Liver (tissue), 9 donors: Measurements from ENCODE around the gene FOXO3. TPM values are rescaled to one million over a fixed set of nuclear protein-coding genes. Genes with fewer than 3 reads are reported as not detected.

Experiments
- DNase-seq: peaks from one replicate; pipeline ENCODE4 v3.0.0-alpha.2; 2017; ENCODE audit warnings: low spot score
- H3K27ac ChIP-seq, 2 donors: one replicate each; pipeline ENCODE4 v1.7.0; 2013; ENCODE audit warnings: inconsistent platforms in 2 of 2, low read length in 2 of 2, control low read depth in 1 of 2, low read depth in 1 of 2, mild to moderate bottlenecking in 1 of 2
- H3K27me3 ChIP-seq, 4 donors: one replicate each; pipeline versions ENCODE4 v1.6.1 to v1.7.0; 2013; ENCODE audit warnings: low read length in 3 of 4, inconsistent platforms in 1 of 4, mild to moderate bottlenecking in 1 of 4, moderate library complexity in 1 of 4; ENCODE audit not compliant: control insufficient read depth in 4 of 4, insufficient read depth in 4 of 4
- H3K36me3 ChIP-seq, 4 donors: one replicate each; pipeline versions ENCODE4 v1.6.1 to v1.7.0; 2013; ENCODE audit warnings: low read length in 3 of 4, mild to moderate bottlenecking in 3 of 4, low read depth in 1 of 4, moderate library complexity in 1 of 4; ENCODE audit not compliant: control insufficient read depth in 4 of 4, insufficient read depth in 3 of 4
- H3K4me1 ChIP-seq, 4 donors: one replicate each; pipeline versions ENCODE4 v1.6.1 to v1.7.0; 2013; ENCODE audit warnings: low read length in 3 of 4, mild to moderate bottlenecking in 3 of 4, moderate library complexity in 1 of 4; ENCODE audit not compliant: control insufficient read depth in 4 of 4, insufficient read depth in 4 of 4
- H3K4me3 ChIP-seq, 3 donors: one replicate each; pipeline versions ENCODE4 v1.6.1 to v1.7.0; 2013; ENCODE audit warnings: low read length in 3 of 3, control low read depth in 1 of 3, low read depth in 1 of 3, mild to moderate bottlenecking in 1 of 3
- H3K9ac ChIP-seq, 2 donors: one replicate each; pipeline ENCODE4 v1.7.0; 2013; ENCODE audit warnings: low read length in 2 of 2, mild to moderate bottlenecking in 2 of 2, moderate library complexity in 2 of 2, control low read depth in 1 of 2, low read depth in 1 of 2
- H3K9me3 ChIP-seq, 4 donors: one replicate each; pipeline versions ENCODE4 v1.6.1 to v1.7.0; 2013; ENCODE audit warnings: low read length in 3 of 4; ENCODE audit not compliant: control insufficient read depth in 4 of 4
- ATF3 ChIP-seq: IDR thresholded peaks from 2 replicates; pipeline ENCODE4 v1.6.1; 2016; ENCODE audit warnings: antibody characterized with exemption
- CTCF ChIP-seq: fragments of 150-350 bp; IDR thresholded peaks from 2 replicates; pipeline ENCODE4 v1.5.1; 2017; ENCODE audit warnings: improper control_type of control experiment, low read depth, low read length; ENCODE audit not compliant: missing input control
- EGR1 ChIP-seq, 2 donors: IDR thresholded peaks; 2 replicates each; pipeline ENCODE4 v1.6.1; 2016 to 2018; ENCODE audit warnings: antibody characterized with exemption in 2 of 2, low read depth in 2 of 2
- FOXA1 ChIP-seq: IDR thresholded peaks from 2 replicates; pipeline ENCODE4 v1.6.1; 2016; ENCODE audit warnings: antibody characterized with exemption
- FOXA2 ChIP-seq: IDR thresholded peaks from 2 replicates; pipeline ENCODE4 v1.6.1; 2016; ENCODE audit warnings: antibody characterized with exemption
- GABPA ChIP-seq, 2 donors: IDR thresholded peaks in 1 of 2; conservative IDR thresholded peaks in 1 of 2; 2 replicates each; pipeline ENCODE4 v1.6.1; 2016; ENCODE audit warnings: antibody characterized with exemption in 2 of 2, mild to moderate bottlenecking in 1 of 2, moderate library complexity in 1 of 2
- HNF4A ChIP-seq, 2 donors: conservative IDR thresholded peaks; 2 replicates each; pipeline ENCODE4 v1.6.1; 2016; ENCODE audit warnings: antibody characterized with exemption in 2 of 2, mild to moderate bottlenecking in 2 of 2
- HNF4G ChIP-seq: IDR thresholded peaks from 2 replicates; pipeline ENCODE4 v1.6.1; 2016; ENCODE audit warnings: antibody characterized with exemption
- JUND ChIP-seq, 2 donors: IDR thresholded peaks; 2 replicates each; pipeline ENCODE4 v1.6.1; 2016; ENCODE audit warnings: antibody characterized with exemption in 2 of 2
- MAX ChIP-seq: IDR thresholded peaks from 2 replicates; pipeline ENCODE4 v1.6.1; 2016; ENCODE audit warnings: antibody characterized with exemption
- NR2F2 ChIP-seq: IDR thresholded peaks from 2 replicates; pipeline ENCODE4 v1.6.1; 2016; ENCODE audit warnings: antibody characterized with exemption
- RAD21 ChIP-seq, 2 donors: IDR thresholded peaks; 2 replicates each; pipeline ENCODE4 v1.6.1; 2016; ENCODE audit warnings: antibody characterized with exemption in 2 of 2, mild to moderate bottlenecking in 2 of 2
- RXRA ChIP-seq, 2 donors: IDR thresholded peaks; 2 replicates each; pipeline ENCODE4 v1.6.1; 2017 to 2018; ENCODE audit warnings: antibody characterized with exemption in 2 of 2, mild to moderate bottlenecking in 1 of 2
- TAF1 ChIP-seq: conservative IDR thresholded peaks from 2 replicates; pipeline ENCODE4 v1.6.1; 2016; ENCODE audit warnings: antibody characterized with exemption, mild to moderate bottlenecking
- YY1 ChIP-seq: IDR thresholded peaks from 2 replicates; pipeline ENCODE4 v1.6.1; 2016; ENCODE audit warnings: antibody characterized with exemption, mild to moderate bottlenecking
- ZBTB33 ChIP-seq: IDR thresholded peaks from 2 replicates; pipeline ENCODE4 v1.6.1; 2016; ENCODE audit warnings: antibody characterized with exemption
- WGBS: extraction: QIAGEN DNeasy Blood & Tissue Kit; methylation state at CpG from one replicate; pipeline ENCODE4 v1.1.7; 2013; 5-methylcytosine and 5-hydroxymethylcytosine counted together
- polyA plus RNA-seq, 2 donors: library from polyadenylated mRNA; stranded (reverse) in 1 of 2; unstranded in 1 of 2; fragments of 200-250 nt in 1 of 2; fragments of >200 nt in 1 of 2; fragmentation: Nextera tagmentation in 1 of 2; extraction: Ambion mirVana in 1 of 2; gene quantifications; one replicate each; pipeline versions ENCODE4 v1.2.1 to v1.2.3, GENCODE V29; 2013 to 2015
- total RNA-seq, 2 donors: library from RNA; depleted of rRNA; stranded (reverse); fragments of >200 nt; gene quantifications; one replicate each; pipeline ENCODE4 v1.2.3, GENCODE V29; 2014
- donor health status: healthy.
- donor health status: healthy.
- donor health status: healthy.
- donor health status: healthy.
- donor health status: healthy.

FOXO3 gene
- total and polyA plus RNA-seq, 4 donors, result 6.0 to 72.2 (median 17.3) TPM

- TF ChIP-seq CTCF (no peak), MAX (no peak), FOXA2 (no peak), NR2F2 (no peak), GABPA (IDR thresholded peaks at IDR 0.05 in 1 of 2, conservative IDR thresholded peaks at IDR 0.05 in 1 of 2) (no peak), ZBTB33 (no peak), EGR1 (IDR thresholded peaks at IDR 0.05; ENCODE audit: low read depth in 2 of 2) (no peak), RXRA (IDR thresholded peaks at IDR 0.05) (no peak), FOXA1 (no peak), YY1 (no peak), HNF4G (no peak), HNF4A (conservative IDR thresholded peaks at IDR 0.05) (no peak), ATF3 (no peak)
- Histone ChIP-seq H3K27ac (no peak overlapping the region), H3K27me3 (no peaks in the 10 kb centered on the region), H3K9me3 (no peaks in the 10 kb centered on the region), H3K36me3 (no peaks in the 10 kb centered on the region), H3K4me1 (peaks cover 14 to 68% (median 61%) of the 10 kb centered on the region in 4 donors), H3K9ac (no peak overlapping the region), H3K4me3 (no peak overlapping the region)
- WGBS, result 56% methylated on average over 4 of the region's 4 CpGs
- DNase-seq, result no peak
These were observed 67.2 kb downstream of the FOXO3 start for GRCh38 chr6:108627692-108628550.

GRCh38 chr6:108630050-108630714 is 69.5 kb downstream of the FOXO3 start:
- peaks cover 16 to 48% (median 41%) of the 10 kb centered on the region in 4 donors for H3K4me1 ChIP-seq
- H3K27me3 ChIP-seq, result no peaks in the 10 kb centered on the region
- DNase-seq, result no peak
- no peaks in the 10 kb centered on the region for H3K36me3 ChIP-seq
- 90% methylated on average over 4 of the region's 4 CpGs for WGBS
- H3K9ac ChIP-seq, result no peak overlapping the region
- H3K27ac ChIP-seq, result no peak overlapping the region
- H3K4me3 ChIP-seq, result no peak overlapping the region
- H3K9me3 ChIP-seq, result no peaks in the 10 kb centered on the region
- TF ChIP-seq GABPA (IDR thresholded peaks at IDR 0.05 in 1 of 2, conservative IDR thresholded peaks at IDR 0.05 in 1 of 2) (no peak), NR2F2 (no peak), ZBTB33 (no peak), CTCF (no peak), HNF4G (no peak), EGR1 (IDR thresholded peaks at IDR 0.05; ENCODE audit: low read depth in 2 of 2) (no peak), FOXA1 (no peak), YY1 (no peak), ATF3 (no peak), RXRA (IDR thresholded peaks at IDR 0.05) (no peak), RAD21 (IDR thresholded peaks at IDR 0.05) (no peak), TAF1 (no peak), FOXA2 (no peak), JUND (IDR thresholded peaks at IDR 0.05) (no peak)
